Measurements from ENCODE around the gene TGM2.

TGM2 gene

GRCh38 chr20:38198238-38198861 lies 33.3 kb upstream of the TGM2 start:
- DNase-seq = peak; percentile 41

GRCh38 chr20:38197619-38198018 lies 32.5 kb upstream of the TGM2 start:
- DNase-seq = no peak

- no peak for DNase-seq
Observed at GRCh38 chr20:38197217-38197616, 32.1 kb upstream of the TGM2 start.

- peak; percentile 47 for DNase-seq
Observed at GRCh38 chr20:38196592-38196991, 31.5 kb upstream of the TGM2 start.

- DNase-seq = no peak
Observed at GRCh38 chr20:38196076-38196475, 31.0 kb upstream of the TGM2 start.

- no peak for DNase-seq
Observed at GRCh38 chr20:38195521-38195920, 30.5 kb upstream of the TGM2 start.

- no peak for DNase-seq
Observed at GRCh38 chr20:38194971-38195504, 30.0 kb upstream of the TGM2 start.

GRCh38 chr20:38193586-38194105 lies 28.6 kb upstream of the TGM2 start:
- DNase-seq = no peak

- no peak for DNase-seq
Observed at GRCh38 chr20:38192323-38192885, 27.3 kb upstream of the TGM2 start.

GRCh38 chr20:38191654-38192053 lies 26.6 kb upstream of the TGM2 start:
- DNase-seq = no peak

GRCh38 chr20:38190936-38191371 lies 25.9 kb upstream of the TGM2 start:
- DNase-seq = no peak

GRCh38 chr20:38190166-38190565 lies 25.1 kb upstream of the TGM2 start:
- no peak for DNase-seq

GRCh38 chr20:38187517-38187916 lies 22.4 kb upstream of the TGM2 start:
- DNase-seq = no peak

- no peak for DNase-seq
Observed at GRCh38 chr20:38186788-38187221, 21.7 kb upstream of the TGM2 start.

GRCh38 chr20:38184101-38184500 lies 19.0 kb upstream of the TGM2 start:
- DNase-seq = no peak

- no peak for DNase-seq
Observed at GRCh38 chr20:38181971-38182370, 16.9 kb upstream of the TGM2 start.

GRCh38 chr20:38181207-38181801 lies 16.2 kb upstream of the TGM2 start:
- DNase-seq = no peak

GRCh38 chr20:38180781-38181180 lies 15.7 kb upstream of the TGM2 start:
- no peak for DNase-seq

- DNase-seq = no peak
Observed at GRCh38 chr20:38179846-38180245, 14.8 kb upstream of the TGM2 start.

GRCh38 chr20:38178581-38178980 lies 13.5 kb upstream of the TGM2 start:
- DNase-seq = no peak

GRCh38 chr20:38178065-38178491 lies 13.0 kb upstream of the TGM2 start:
- DNase-seq = no peak

GRCh38 chr20:38177201-38177600 lies 12.1 kb upstream of the TGM2 start:
- no peak for DNase-seq

- DNase-seq = no peak
Observed at GRCh38 chr20:38175304-38176180, 10.5 kb upstream of the TGM2 start.
